OCI-LY7 (cell line): ENCODE data around the gene SH3RF3.

Experiments used
- CTCF ChIP-seq: fragments of 200-600 bp; sonication (generic); conservative IDR thresholded peaks from 2 replicates; pipeline ENCODE4 v1.5.1; 2014; ENCODE audit warnings: mild to moderate bottlenecking, antibody characterized with exemption, low read length, moderate library complexity, mixed read lengths
- EZH2phosphoT487 ChIP-seq: fragments of 200-600 bp; sonication (generic); IDR thresholded peaks from 2 replicates; pipeline ENCODE4 v1.6.1; 2018; ENCODE audit warnings: low read depth, borderline replicate concordance, mild to moderate bottlenecking, mixed run types, antibody characterized with exemption, low read length, moderate library complexity, mixed read lengths

GRCh38 chr2:109529532-109530449 is 400.8 kb downstream of the SH3RF3 start:
- TF ChIP-seq CTCF (no peak), EZH2phosphoT487 (no peak)
